NCI-H526 treated with DMSO at 0.1 percent for 48 hours (cell line): Measurements from ENCODE around the gene LRRN4.

Experiments
- DNase-seq: peaks from one replicate; lab custom pipeline; 2025; lab: John Stamatoyannopoulos, UW

The LRRN4 gene

DNA sequence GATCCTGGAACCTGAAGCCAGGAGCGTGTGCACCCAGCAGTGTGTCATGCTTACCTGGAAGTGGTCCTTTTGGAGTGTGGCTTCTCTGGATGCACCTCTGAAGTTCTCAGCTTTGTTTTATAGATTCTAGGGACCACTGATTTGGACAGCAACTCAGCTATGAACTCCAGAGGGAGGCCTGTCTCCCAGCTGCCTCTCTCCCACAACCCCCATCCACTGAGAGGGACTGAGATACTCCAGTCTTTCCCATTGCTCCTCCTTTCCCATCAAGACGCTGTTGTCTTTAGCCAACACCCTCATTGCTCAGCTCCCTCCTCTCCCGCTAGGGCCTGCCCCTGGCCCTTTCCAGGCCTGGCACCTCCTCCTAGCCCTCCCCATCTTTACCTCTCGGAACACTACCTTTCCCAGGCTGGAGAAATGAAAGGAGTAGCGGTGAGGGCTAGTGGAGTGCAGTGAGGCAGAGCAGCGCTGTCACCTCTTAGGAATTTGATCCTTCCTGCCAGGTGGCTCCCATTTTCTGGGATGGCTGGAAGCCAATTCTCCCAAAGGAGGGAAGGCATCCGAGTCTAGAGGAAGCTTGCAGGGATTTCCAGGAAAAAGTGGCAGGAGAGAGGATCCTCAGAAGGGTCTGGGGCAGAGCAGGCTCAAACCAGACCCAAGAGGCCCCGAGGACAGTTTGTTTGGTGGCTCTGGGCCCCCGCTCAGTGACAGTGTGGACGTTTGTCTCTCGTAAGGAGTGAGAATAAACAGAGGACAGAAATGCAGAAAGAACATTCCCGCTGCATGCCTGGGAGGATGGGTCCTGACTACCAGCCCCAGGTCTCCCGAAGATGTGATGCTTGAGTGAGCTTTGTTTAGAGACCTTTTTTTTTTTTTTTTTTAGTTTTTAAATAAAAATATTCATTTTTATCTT, at the start of gene LRRN4:
Gene LRRN4, minus strand, starts transcription at position 285 of the 913 bp plus-strand sequence. CDS start 1,261 bp downstream, outside the sequence.
- DNase-seq: peak; percentile 28

DNA sequence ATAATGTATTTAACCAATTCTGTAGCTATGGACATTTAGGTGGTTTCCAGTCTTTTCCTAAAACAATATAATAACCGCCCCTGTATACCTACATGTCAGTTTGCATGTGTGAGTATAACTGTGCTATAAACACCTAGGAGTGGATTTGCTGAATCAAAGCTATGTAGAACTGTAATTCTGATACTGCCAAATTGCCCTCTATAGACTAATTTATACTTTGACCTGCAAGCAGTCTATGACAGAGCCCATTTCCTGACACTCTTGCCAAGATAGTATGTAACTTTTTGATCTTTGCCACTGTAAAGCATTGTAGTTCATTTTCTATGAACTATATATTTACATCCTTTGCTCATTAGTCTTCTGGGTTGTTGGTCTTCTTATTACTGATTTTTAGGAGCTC, 49.4 kb upstream of the LRRN4 start:
- DNase-seq: no peak

DNA sequence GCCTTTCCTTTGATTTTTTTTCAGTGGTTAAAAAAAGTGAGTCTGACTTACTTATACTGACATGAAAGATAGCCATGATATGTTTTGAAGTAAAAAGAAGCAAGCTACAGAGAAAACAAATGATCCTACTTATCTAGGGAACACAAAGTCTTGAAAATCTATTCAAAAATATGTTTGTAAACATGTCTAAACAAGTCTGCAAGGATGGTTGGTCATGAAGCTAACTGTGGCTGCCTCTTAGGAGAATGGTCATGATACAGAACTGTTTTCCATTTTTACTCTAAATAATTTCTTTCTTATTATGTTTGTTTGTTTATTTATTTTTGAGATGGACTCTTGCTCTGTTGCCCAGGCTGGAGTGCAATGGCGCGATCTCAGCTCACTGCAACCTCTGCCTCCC, 47.5 kb upstream of the LRRN4 start:
- no peak for DNase-seq

DNA sequence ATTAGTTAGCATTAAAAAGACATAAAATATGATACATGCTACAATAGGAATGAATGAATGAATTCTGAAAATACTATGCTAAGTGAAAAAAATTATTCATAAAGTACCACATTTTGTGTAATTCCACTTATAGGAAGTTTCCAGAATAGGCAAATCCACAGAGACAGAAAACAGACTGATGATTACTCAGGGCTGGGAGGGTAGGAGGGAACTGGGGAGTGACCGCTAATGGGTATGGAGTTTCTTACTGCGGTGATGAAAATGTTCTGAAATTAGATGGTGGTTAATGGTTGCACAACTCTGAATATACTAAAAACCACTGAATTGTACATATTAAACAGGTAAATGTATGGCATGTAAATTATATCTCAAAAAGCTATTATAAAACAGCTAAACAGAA, 46.4 kb upstream of the LRRN4 start:
- no peak for DNase-seq

DNA sequence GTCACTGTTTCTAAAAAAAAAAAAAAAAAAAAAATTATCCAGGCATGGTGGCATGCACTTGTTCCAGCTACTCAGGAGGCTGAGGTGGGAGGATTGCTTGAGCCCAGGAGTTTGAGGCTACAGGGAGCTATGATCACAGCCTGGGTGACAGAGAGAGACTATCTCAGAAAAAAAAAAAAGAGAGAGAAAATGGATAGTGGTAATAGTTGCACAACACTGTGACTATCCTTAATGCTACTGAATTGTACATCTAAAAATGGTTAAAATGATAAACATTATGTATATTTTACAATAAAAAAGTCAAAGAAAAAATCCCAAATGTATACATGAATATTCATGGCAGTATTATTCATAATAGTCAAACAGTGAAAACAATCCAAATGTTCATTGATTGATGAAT, 46.0 kb upstream of the LRRN4 start:
- DNase-seq: no peak

DNA sequence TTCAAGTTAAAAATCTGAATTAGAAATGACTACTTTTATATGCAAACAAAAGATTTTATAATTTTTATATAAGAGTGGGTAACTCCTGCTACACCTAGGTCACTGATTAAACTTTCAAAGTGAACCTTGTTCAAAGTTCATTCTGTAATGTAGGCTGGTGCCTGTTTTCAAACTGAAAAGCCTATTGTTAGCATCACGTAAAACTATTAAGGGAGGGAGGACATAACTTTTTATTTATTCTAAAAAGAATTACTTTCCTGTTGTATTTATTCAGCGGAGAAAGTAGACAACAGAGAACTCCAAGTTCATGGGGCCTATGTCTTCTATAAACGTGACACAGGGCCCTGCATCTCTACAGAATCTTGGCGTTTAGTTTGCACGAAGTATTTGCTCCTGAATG, 41.5 kb upstream of the LRRN4 start:
- DNase-seq: no peak

DNA sequence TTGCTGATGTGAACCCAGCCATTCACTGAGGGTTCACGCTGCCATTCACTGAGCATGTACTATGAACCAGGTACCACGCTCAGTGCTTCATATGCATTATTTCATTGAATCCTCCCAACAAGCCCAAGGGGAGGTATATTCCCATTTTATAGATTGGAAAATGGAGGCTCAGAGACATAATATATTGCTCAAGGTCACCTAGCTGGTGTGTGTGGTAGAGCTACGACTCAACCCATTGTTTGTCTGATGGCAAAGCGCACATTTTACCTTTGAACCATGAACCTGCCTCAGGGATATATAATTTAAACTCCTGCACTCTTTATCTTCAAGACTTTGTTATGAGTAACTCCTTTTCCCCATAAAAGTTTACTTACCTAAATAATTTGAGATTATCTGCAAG, 40.7 kb upstream of the LRRN4 start:
- DNase-seq: no peak

DNA sequence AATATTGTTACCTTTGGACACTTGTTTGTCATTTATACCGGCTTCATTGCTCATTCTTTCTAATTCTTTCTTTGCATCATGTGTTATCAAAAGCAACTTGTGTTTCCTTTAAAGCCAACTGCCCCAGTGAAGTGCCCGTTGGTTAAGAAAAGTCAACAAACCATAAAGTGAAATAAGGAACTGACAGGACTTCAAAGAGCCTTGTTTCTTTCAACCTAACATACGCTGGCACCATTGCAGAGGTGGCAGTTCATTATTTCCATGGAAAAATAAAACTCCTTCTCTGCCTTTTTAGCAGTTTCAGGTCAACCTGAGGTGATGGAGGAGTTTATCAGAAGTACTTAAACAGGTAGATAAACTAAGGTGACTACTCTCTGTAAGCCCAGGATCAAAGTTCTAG, 40.2 kb upstream of the LRRN4 start:
- DNase-seq: no peak

DNA sequence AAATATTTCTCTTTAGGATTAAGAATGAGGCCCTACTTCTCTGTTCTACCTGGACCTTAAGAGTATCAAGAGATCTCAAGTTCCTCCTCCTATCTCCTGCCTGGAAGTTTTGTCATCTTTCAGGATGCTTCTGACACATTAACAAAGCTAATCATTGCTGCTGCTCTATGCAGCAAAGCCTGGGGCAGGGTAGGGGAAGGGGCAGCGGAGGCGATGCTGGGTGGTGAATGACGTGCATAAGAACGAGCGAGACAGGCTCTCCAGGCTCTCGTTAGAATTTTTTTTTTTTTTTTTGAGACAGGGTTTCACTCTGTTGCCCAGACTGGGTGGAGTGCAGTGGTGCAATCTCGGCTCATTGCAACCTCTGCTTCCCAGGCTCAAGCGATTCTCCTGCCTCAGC, 37.8 kb upstream of the LRRN4 start:
- no peak for DNase-seq

DNA sequence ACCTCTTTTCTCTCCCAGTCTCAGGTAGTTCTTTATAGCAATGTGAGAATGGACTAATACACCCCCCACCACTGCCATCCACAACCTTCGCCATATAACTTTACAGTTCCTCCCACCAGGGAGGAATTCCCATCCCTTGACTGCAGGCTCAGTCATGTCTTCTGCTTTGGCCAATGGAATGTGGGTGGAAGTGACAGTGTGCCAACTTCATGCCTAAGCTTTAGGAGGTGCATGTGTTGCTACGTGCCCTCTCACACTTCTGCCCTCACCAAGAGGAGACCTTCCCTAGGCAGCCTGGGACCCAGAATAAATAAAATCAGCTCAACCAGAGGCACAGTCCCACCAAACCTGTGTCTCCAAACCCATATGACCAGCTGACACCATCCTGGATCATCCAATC, 33.0 kb upstream of the LRRN4 start:
- no peak for DNase-seq

DNA sequence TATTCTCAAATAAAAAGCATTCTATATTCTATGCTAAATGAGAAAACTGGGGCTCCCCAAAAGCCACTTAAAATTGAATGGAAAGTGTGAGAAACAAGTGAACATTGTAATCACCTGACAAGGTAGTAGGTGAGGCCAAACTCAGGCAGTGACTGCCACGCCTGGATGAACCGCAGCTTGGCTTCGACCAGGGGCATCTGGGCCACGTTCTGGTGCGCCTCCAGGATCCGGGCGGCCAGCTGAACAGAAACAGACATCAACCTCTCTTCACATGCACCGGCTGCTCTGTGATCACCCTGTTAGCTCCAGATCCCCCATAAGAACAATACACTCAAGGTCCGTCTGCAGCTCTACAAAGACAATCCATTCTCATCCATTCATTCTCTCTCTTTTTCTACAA, 30.1 kb upstream of the LRRN4 start:
- DNase-seq: no peak

DNA sequence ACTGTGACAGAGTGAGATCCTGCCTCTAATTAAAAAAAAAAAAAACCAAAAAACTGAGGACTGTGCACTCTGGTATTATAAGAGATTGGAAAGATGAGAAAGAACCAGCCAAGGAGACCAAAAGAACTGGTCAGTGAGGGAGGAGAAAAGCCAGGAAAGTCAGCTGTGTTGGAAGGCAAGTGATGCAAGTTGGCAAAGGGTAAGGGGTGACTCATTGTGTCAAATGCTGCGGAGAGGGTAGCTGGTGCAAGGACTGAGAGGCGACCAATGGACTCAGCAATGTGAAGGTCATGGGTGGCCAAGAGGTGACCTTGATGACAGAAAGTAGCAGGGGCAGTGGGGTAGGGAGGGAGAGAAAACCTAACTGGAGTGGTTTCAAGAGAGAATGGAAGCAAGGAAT, 27.4 kb upstream of the LRRN4 start:
- DNase-seq: no peak

DNA sequence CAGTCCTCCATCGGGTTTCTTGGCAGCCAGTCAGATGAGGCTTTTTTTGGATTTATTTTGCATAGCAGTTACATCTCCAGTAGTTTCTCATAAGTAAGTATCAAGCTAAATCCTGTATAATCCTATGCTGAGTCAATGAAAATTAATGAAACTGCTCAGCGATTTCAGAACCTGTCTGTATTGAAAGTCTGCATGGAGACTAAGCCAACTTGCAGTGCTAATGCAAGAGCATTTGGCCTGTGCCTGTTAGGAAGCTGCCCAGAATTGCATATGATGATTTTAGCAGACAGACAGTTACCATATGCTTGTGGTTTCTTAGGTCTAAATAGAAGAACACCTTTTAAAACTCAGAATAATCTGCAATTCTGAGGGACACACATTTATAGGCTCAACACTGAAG, 25.2 kb upstream of the LRRN4 start:
- DNase-seq: no peak

DNA sequence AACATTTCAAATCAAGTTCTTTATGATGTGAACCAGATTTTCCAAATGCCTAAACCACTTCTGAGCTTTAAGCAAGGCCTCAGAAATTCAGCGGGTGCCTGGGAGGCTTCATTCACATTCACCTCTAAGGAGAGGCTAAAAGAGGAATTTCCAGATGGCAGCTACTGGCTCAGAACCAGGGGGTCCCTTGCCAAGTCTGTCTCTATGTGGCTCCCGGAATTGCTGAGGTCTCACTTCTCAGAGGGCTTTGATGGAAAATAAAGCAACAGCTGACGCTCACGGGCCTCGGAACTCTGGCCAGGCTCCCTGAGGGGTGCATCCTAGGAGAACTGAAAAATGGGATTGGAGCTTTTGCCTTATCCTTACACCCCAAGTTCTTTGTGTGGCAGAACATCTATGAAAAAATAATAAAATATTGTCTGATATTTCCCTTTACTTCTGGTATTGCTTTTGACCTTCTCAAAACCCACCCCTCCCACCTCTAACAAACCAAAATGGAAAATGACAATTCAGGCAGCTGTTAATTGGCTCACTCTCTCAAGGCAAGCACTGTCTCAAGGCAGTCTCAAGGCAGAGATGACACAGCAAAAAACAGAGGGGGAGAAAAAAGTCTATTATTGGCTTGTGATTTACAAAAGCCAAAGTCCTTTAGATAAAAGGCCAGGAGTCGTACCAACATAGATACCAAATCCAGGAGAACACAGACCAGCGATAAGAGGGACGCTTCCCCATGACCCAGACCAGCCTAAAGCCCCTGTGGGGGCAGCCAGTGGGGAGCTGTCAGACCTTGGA, 21.8 kb upstream of the LRRN4 start:
- DNase-seq: no peak

DNA sequence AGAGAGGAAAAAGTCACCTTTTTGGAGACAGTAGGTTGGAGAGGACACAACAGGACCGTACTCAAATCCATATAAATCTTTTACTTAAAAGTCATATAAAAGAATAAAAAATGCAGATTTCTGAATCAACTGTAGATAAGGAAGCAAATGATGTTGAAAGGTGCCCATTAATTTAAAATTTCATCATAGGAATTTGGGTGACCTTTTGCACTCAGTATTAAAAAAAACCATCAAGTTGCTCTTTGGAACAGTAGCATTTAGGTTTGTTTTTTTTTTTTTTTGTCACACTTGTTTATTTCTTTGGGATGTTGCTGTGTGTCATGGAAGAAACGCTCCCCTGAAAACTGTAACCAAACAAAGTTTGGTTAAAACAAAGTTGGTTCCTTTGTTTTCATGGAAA, 20.9 kb upstream of the LRRN4 start:
- no peak for DNase-seq

DNA sequence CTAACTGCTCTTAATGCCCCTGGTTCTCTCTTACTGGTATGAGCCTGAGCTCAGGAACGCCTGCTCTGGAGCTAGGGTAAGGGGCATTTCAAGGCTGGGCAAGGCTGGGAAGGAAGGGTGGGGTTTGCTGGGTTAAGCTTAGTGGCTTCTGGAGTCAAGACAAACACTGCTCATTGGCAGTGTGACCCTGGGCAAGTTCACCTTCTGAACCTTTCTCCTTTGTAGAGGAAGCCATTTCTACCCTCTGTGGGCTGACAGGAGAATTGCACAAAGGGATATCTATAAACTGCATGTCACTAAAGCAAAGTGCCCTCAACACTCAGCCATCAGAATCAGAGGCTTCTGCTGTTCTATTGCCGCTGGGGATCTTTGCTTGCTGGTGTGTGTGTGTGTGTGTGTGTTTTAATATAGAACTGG, 20.3 kb upstream of the LRRN4 start:
- DNase-seq: peak; percentile 59

DNA sequence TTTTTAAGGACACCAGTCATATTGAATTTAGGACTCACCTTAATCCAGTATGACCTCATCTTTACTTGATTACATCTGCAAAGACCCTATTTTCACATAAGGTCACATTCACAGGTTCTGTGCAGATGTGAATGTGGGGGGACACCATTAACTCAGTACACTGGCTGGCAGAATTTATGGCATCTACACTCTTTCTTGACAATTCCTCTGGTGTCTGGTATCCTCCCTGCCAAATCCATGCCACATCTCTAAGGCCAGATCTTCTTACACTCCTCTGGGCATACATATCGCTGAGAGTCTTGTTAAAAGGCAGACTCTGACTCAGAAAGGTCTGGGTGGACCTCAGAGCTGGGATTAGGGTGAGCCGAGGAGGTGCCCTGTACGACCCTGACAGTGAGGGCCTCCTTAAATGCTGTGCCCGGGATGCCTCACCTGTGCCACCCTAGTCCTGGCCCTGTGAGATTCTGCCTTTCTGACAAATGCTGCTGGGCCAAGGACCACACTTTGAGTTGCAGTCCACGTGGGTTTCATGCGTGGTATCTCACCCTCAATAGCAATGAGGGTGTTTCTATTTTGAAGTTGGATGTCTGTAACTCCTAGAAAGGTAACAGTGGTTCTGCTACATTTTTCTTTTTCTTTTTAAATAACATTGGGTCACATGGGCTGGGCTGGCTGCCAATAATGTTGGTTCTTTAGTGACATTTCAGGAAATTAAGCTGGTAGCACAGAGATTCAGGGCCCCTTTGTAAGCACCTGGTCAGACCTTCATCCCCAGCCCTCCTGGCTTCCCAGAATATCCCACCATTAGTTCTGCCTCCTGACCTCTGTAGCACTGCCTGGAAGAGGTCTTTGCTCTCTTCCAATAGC, 17.2 kb upstream of the LRRN4 start:
- DNase-seq: no peak

DNA sequence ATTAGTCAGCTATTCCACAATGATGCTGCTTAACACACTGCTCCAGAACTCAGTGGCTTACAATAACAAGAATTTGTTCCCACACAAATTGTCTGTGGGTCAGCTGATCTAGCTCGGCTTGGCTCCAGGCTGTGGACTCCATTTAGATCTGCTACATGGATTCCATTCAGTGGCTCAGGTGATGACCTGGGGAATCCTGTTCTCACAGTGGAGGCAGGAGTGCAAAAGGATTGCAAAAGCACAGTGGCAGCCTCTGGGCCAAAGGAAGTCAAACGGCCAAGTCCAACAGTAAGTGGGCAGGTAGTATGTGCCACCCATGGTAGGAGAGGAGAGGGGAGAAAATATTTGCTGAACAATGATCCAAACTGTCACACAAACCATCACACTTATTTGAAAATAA, 15.8 kb upstream of the LRRN4 start:
- DNase-seq: no peak

DNA sequence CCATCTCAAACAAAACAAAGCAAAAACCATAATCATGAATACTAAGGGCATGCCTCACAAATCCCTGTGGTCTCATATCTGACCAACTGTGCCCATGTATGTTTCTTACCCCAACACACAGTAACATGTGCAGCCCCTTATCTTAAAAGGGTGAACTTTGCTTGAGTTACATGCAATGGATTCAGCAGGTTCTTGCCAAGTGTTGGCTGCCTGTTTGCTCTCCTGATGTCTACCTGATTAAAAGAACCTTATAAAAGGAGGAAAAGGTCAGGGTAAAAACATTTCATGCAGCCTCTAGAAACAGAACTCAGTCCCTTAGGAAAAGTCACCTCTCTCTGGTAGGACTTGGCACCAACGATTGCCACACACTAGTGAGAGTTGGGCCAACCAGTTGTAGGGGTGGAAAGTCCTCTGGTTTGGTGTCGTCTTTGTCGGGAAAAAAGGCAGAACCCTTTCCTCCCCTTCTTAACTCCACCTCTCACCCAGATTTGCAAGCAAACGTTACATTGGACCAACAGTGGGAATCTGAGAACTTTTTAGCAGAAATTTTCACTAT, 14.0 kb upstream of the LRRN4 start:
- no peak for DNase-seq

DNA sequence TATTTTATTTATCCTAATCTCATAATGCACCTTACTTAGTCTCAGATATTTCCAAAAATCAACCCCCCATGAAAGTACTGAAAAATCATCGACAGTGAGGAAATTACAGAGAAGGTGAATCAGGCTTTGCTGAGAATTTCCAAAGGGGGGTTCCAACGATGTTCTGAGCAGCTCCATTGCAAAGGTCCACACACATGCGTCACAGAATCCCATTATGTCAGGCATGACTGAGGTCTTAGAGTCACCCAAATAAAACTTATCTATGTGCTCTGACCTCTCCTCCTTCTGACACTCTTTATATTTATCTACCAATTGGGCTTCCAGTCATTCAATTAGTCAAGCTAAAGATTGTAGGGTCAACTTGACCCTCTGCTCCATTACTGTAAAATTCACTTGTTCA, 12.7 kb upstream of the LRRN4 start:
- no peak for DNase-seq

DNA sequence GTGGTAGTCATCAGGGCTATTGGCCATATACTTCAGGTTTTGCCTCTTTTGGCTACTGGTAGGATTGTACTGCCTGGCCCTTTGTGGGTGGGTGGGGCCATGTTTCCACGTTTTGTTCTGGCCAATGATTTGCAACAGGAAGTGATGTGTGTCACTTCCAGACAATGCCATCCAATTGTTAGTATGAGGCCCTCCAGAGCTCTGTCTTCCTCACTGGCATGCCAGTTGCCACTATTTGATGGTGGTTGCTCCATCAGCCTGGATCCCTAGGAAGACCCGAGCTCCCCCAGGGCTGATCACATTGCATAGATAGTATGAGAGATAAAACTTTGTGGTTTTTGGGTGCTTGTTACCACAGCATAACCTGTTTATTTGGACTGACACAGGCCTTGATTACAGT, 7.7 kb upstream of the LRRN4 start:
- no peak for DNase-seq

DNA sequence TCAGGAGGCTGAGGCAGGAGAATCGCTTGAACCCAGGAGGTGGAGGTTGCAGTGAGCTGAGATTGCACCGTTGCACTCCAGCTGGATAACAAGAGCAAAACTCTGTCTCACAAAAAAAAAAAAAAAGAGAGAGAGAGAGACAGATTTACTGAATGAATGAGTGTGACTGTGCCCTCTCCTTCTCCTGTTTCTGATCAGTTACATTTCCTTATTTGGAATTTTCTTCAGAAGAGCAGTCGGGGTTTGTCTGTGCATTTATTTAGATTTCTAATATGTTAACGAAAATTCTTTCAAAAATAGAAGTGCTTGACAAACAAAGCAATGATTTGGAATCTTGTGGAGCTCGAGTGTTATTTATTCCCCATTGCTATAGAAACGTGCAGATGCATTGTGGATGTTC, 6.4 kb upstream of the LRRN4 start:
- no peak for DNase-seq
